HEK293 (cell line): ENCODE measurements around the gene SBF2.

ENCODE experiments used
- BCL11A ChIP-seq: fragments of 450-650 bp; formaldehyde crosslinking; IDR thresholded peaks from 2 replicates; pipeline ENCODE4 v1.5.1; 2016; ENCODE audit warnings: low read depth, missing biosample characterization, missing genetic modification characterization
- BCL11B ChIP-seq: fragments of 450-650 bp; formaldehyde crosslinking; IDR thresholded peaks from 2 replicates; pipeline ENCODE4 v1.5.1; 2016; ENCODE audit warnings: low read depth, missing biosample characterization, missing genetic modification characterization
- KLF8 ChIP-seq: fragments of 450-650 bp; formaldehyde crosslinking; IDR thresholded peaks from 2 replicates; pipeline ENCODE4 v1.5.1; 2016; ENCODE audit warnings: missing biosample characterization, missing genetic modification characterization
- MEIS1 ChIP-seq: sonication (generic); formaldehyde crosslinking; IDR thresholded peaks from 2 replicates; pipeline ENCODE4 v1.8.1; 2022; ENCODE audit warnings: missing genetic modification reagents, mild to moderate bottlenecking, borderline replicate concordance
- PATZ1 ChIP-seq: fragments of 450-650 bp; formaldehyde crosslinking; IDR thresholded peaks from 2 replicates; pipeline ENCODE4 v1.5.1; 2016; ENCODE audit warnings: missing biosample characterization, missing genetic modification characterization
- SP2 ChIP-seq: fragments of 450-650 bp; formaldehyde crosslinking; IDR thresholded peaks from 2 replicates; pipeline ENCODE4 v1.5.1; 2016; ENCODE audit warnings: missing biosample characterization, missing genetic modification characterization
- YY2 ChIP-seq: fragments of 450-650 bp; formaldehyde crosslinking; IDR thresholded peaks from 2 replicates; pipeline ENCODE4 v1.5.1; 2016; ENCODE audit warnings: missing biosample characterization, missing genetic modification characterization
- ZBTB17 ChIP-seq: fragments of 450-650 bp; formaldehyde crosslinking; IDR thresholded peaks from 2 replicates; pipeline ENCODE4 v1.5.1; 2016; ENCODE audit warnings: missing biosample characterization, missing genetic modification characterization
- ZFP3 ChIP-seq: fragments of 450-650 bp; formaldehyde crosslinking; IDR thresholded peaks from 2 replicates; pipeline ENCODE4 v1.5.1; 2016; ENCODE audit warnings: low read depth, missing biosample characterization, missing genetic modification characterization
- ZNF10 ChIP-seq: fragments of 450-650 bp; formaldehyde crosslinking; IDR thresholded peaks from 2 replicates; pipeline ENCODE4 v1.5.1; 2017; ENCODE audit warnings: missing biosample characterization, missing genetic modification characterization
- ZNF133 ChIP-seq: fragments of 450-650 bp; formaldehyde crosslinking; IDR thresholded peaks from 2 replicates; pipeline ENCODE4 v1.5.1; 2016; ENCODE audit warnings: missing biosample characterization, missing genetic modification characterization
- ZNF223 ChIP-seq: fragments of 450-650 bp; formaldehyde crosslinking; IDR thresholded peaks from 2 replicates; pipeline ENCODE4 v1.5.1; 2016; ENCODE audit warnings: missing biosample characterization, missing genetic modification characterization
- ZNF239 ChIP-seq: fragments of 450-650 bp; formaldehyde crosslinking; IDR thresholded peaks from 2 replicates; pipeline ENCODE4 v1.5.1; 2016; ENCODE audit warnings: missing biosample characterization, missing genetic modification characterization
- ZNF280C ChIP-seq: fragments of 450-650 bp; formaldehyde crosslinking; IDR thresholded peaks from 2 replicates; pipeline ENCODE4 v1.5.1; 2016; ENCODE audit warnings: missing biosample characterization, missing genetic modification characterization
- ZNF350 ChIP-seq: fragments of 450-650 bp; formaldehyde crosslinking; IDR thresholded peaks from 2 replicates; pipeline ENCODE4 v1.5.0; 2017; ENCODE audit warnings: missing biosample characterization, mild to moderate bottlenecking, missing genetic modification characterization
- ZNF394 ChIP-seq: fragments of 450-650 bp; formaldehyde crosslinking; IDR thresholded peaks from 2 replicates; pipeline ENCODE4 v1.5.1; 2016; ENCODE audit warnings: missing biosample characterization, missing genetic modification characterization, mild to moderate bottlenecking, moderate library complexity, borderline replicate concordance
- ZNF529 ChIP-seq: fragments of 450-650 bp; formaldehyde crosslinking; IDR thresholded peaks from 2 replicates; pipeline ENCODE4 v1.5.1; 2017; ENCODE audit warnings: missing genetic modification characterization, missing biosample characterization; ENCODE audit not compliant: insufficient replicate concordance
- ZNF585B ChIP-seq: fragments of 450-650 bp; formaldehyde crosslinking; IDR thresholded peaks from 2 replicates; pipeline ENCODE4 v1.5.1; 2016; ENCODE audit warnings: missing biosample characterization, missing genetic modification characterization
- ZNF624 ChIP-seq: fragments of 450-650 bp; formaldehyde crosslinking; IDR thresholded peaks from 2 replicates; pipeline ENCODE4 v1.5.1; 2017; ENCODE audit warnings: missing biosample characterization, missing genetic modification characterization
- ZNF701 ChIP-seq: fragments of 450-650 bp; formaldehyde crosslinking; IDR thresholded peaks from 2 replicates; pipeline ENCODE4 v1.5.1; 2016; ENCODE audit warnings: missing biosample characterization, missing genetic modification characterization
- ZNF792 ChIP-seq: fragments of 450-650 bp; formaldehyde crosslinking; IDR thresholded peaks from 2 replicates; pipeline ENCODE4 v1.5.1; 2016; ENCODE audit warnings: missing biosample characterization, missing genetic modification characterization
- ZSCAN18 ChIP-seq: fragments of 450-650 bp; formaldehyde crosslinking; IDR thresholded peaks from 2 replicates; pipeline ENCODE4 v1.5.1; 2016; ENCODE audit warnings: missing biosample characterization, missing genetic modification characterization
- ZSCAN30 ChIP-seq: fragments of 450-650 bp; IDR thresholded peaks from 2 replicates; pipeline ENCODE4 v1.5.1; 2018; ENCODE audit warnings: missing biosample characterization, mild to moderate bottlenecking, missing genetic modification characterization, moderate library complexity
- TF ChIP-seq, protein P1 (sequence below): fragments of 450-650 bp; formaldehyde crosslinking; IDR thresholded peaks from 2 replicates; pipeline ENCODE4 v1.5.1; 2016; ENCODE audit warnings: missing biosample characterization, missing genetic modification characterization
- TF ChIP-seq, protein P2 (sequence below): fragments of 450-650 bp; formaldehyde crosslinking; IDR thresholded peaks from 2 replicates; pipeline ENCODE4 v1.5.1; 2016; ENCODE audit warnings: missing biosample characterization, missing genetic modification characterization
- TF ChIP-seq, protein P3 (sequence below): fragments of 450-650 bp; formaldehyde crosslinking; IDR thresholded peaks from 2 replicates; pipeline ENCODE4 v1.5.1; 2016; ENCODE audit warnings: missing biosample characterization, missing genetic modification characterization
- TF ChIP-seq, protein P4 (sequence below): fragments of 450-650 bp; formaldehyde crosslinking; IDR thresholded peaks from 2 replicates; pipeline ENCODE4 v1.5.1; 2016; ENCODE audit warnings: missing biosample characterization, missing genetic modification characterization, borderline replicate concordance

The SBF2 gene

GRCh38 chr11:10293423-10294289 lies at the start of gene SBF2 (continued):
- no peak for TF ChIP-seq ZNF280C (tag by site-specific recombination)
- no peak for TF ChIP-seq BCL11A
- no peak for TF ChIP-seq ZNF529 (tag by site-specific recombination)
- no peak for TF ChIP-seq BCL11B (tag by site-specific recombination)
- TF ChIP-seq ZNF133: no peak
- no peak for TF ChIP-seq ZNF624 (tag by site-specific recombination)
- no peak for TF ChIP-seq ZNF394 (tag by site-specific recombination)
- no peak for TF ChIP-seq MEIS1 (CRISPR knock-in tag)
- TF ChIP-seq, protein P1, sequence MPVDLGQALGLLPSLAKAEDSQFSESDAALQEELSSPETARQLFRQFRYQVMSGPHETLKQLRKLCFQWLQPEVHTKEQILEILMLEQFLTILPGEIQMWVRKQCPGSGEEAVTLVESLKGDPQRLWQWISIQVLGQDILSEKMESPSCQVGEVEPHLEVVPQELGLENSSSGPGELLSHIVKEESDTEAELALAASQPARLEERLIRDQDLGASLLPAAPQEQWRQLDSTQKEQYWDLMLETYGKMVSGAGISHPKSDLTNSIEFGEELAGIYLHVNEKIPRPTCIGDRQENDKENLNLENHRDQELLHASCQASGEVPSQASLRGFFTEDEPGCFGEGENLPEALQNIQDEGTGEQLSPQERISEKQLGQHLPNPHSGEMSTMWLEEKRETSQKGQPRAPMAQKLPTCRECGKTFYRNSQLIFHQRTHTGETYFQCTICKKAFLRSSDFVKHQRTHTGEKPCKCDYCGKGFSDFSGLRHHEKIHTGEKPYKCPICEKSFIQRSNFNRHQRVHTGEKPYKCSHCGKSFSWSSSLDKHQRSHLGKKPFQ (tag by site-specific recombination): no peak
- no peak for TF ChIP-seq ZSCAN18
- TF ChIP-seq SP2: peak; percentile 66
- no peak for TF ChIP-seq ZNF10
- no peak for TF ChIP-seq ZNF792
- TF ChIP-seq PATZ1 (tag by site-specific recombination): peak; percentile 60
- TF ChIP-seq KLF8: peak; percentile 60; the same call in 1 of the 2 replicates
- TF ChIP-seq, protein P2, sequence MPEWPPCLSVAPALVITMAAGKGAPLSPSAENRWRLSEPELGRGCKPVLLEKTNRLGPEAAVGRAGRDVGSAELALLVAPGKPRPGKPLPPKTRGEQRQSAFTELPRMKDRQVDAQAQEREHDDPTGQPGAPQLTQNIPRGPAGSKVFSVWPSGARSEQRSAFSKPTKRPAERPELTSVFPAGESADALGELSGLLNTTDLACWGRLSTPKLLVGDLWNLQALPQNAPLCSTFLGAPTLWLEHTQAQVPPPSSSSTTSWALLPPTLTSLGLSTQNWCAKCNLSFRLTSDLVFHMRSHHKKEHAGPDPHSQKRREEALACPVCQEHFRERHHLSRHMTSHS (tag by site-specific recombination): no peak
- TF ChIP-seq, protein P3, sequence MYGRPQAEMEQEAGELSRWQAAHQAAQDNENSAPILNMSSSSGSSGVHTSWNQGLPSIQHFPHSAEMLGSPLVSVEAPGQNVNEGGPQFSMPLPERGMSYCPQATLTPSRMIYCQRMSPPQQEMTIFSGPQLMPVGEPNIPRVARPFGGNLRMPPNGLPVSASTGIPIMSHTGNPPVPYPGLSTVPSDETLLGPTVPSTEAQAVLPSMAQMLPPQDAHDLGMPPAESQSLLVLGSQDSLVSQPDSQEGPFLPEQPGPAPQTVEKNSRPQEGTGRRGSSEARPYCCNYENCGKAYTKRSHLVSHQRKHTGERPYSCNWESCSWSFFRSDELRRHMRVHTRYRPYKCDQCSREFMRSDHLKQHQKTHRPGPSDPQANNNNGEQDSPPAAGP (tag by site-specific recombination): no peak
- no peak for TF ChIP-seq ZNF701 (tag by site-specific recombination)
- peak; percentile 30; the same call in 1 of the 2 replicates for TF ChIP-seq ZSCAN30
- no peak for TF ChIP-seq ZFP3 (tag by site-specific recombination)
- no peak for TF ChIP-seq ZNF585B (tag by site-specific recombination)
- TF ChIP-seq, protein P4, sequence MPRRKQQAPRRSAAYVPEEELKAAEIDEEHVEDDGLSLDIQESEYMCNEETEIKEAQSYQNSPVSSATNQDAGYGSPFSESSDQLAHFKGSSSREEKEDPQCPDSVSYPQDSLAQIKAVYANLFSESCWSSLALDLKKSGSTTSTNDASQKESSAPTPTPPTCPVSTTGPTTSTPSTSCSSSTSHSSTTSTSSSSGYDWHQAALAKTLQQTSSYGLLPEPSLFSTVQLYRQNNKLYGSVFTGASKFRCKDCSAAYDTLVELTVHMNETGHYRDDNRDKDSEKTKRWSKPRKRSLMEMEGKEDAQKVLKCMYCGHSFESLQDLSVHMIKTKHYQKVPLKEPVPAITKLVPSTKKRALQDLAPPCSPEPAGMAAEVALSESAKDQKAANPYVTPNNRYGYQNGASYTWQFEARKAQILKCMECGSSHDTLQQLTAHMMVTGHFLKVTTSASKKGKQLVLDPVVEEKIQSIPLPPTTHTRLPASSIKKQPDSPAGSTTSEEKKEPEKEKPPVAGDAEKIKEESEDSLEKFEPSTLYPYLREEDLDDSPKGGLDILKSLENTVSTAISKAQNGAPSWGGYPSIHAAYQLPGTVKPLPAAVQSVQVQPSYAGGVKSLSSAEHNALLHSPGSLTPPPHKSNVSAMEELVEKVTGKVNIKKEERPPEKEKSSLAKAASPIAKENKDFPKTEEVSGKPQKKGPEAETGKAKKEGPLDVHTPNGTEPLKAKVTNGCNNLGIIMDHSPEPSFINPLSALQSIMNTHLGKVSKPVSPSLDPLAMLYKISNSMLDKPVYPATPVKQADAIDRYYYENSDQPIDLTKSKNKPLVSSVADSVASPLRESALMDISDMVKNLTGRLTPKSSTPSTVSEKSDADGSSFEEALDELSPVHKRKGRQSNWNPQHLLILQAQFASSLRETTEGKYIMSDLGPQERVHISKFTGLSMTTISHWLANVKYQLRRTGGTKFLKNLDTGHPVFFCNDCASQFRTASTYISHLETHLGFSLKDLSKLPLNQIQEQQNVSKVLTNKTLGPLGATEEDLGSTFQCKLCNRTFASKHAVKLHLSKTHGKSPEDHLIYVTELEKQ (tag by site-specific recombination): no peak
- no peak for TF ChIP-seq ZNF239 (tag by site-specific recombination)
- TF ChIP-seq ZNF223: no peak
- TF ChIP-seq ZNF350 (tag by site-specific recombination): no peak
- peak; percentile 37 for TF ChIP-seq ZBTB17 (tag by site-specific recombination)
- no peak for TF ChIP-seq YY2
